Activated CD8-positive, alpha-beta memory T cell treated with anti-CD3 and anti-CD28 coated beads for 48 hours (primary cell): ENCODE results near the gene DEUP1.
A peak's percentile ranks its signal among the peaks of the same experiment; 100 is the strongest.
"Not testable (repeated sequence)": the region's sequence is repeated elsewhere in the genome, so short reads cannot be mapped to it uniquely, and the experiment has no call there.

Source experiments
- DNase-seq, 3 experiments: peaks; one replicate each; pipeline ENCODE4 v3.0.0-alpha.2; 2020; ENCODE audit warnings: low read depth in 2 of 3, low spot score in 2 of 3

DEUP1 gene

GRCh38 chr11:93330446-93330984, at the start of gene DEUP1:
DEUP1 (plus strand) TSS chr11:93330742; CDS start chr11:93332260, 1,518 bp downstream.
- peak in 1 of 3 experiments; percentile 12 for DNase-seq

DNA sequence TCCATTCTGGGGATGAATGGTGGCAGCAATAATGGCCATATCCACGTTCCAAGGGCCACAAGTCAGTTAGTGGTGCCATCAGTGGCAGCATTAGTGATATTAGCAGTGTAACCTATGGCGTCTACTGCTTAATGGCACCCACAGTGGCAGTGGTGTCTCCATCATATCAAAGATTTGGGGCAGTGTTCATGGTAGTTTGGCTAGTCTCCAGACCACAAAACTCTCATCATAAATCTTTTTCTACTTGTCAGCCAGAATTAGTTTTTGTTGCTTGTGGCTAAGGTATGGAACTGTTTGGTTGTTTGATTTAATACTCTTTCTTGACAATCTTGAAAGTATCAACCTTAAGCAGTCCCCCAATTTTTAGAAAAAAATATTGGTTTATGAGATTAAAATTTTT, 45.1 kb upstream of the DEUP1 start:
- DNase-seq: no peak

GRCh38 chr11:93287434-93287833, 43.1 kb upstream of the DEUP1 start:
- no peak for DNase-seq

- DNase-seq: no peak
Measured at GRCh38 chr11:93288079-93288478, 42.5 kb upstream of the DEUP1 start.

GRCh38 chr11:93288767-93289166, 41.8 kb upstream of the DEUP1 start:
- DNase-seq: no peak

GRCh38 chr11:93289782-93290463, 40.6 kb upstream of the DEUP1 start:
- DNase-seq: no peak

GRCh38 chr11:93291110-93291509, 39.4 kb upstream of the DEUP1 start:
- no peak for DNase-seq

GRCh38 chr11:93291898-93292297, 38.6 kb upstream of the DEUP1 start:
- no peak for DNase-seq

GRCh38 chr11:93295921-93296575, 34.5 kb upstream of the DEUP1 start:
- DNase-seq: no peak

DNA sequence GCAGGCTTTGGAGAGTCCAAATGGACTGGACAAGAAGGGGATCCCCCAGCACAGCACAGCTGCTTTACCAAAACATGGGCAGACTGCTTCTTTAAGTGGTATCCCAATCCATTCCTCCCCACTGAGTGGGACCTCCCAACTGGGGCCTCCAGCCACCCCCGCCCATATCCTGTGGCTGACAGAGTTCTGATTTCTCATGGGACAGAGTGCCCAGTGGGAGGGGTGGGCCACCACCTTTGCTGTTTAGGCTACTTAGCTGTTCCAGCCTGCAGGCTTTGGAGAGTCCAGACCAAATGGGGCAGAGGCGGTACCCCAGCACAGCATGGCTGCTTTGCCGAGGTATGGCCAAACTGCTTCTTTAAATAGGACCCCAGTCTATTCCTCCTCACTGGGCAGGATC, 26.9 kb upstream of the DEUP1 start:
- no peak for DNase-seq

DNA sequence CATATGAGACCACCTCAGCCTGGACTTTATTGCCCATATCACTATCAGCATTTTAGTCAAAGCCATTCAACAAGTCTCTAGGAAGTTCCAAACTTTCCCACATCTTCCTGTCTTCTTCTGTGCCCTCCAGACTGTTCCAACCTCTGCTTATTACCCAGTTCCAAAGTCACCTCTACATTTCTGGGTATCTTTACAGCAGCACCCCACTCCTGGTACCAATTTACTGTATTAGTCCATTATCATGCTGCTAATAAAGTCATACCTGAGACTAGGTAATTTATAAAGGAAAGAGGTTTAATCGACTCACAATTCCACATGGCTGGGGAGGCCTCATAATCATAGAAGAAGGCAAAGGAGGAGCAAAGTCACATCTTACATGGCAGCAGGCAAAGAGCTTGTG, 16.1 kb upstream of the DEUP1 start:
- not testable (repeated sequence) for DNase-seq

GRCh38 chr11:93319224-93319839, 11.2 kb upstream of the DEUP1 start:
- DNase-seq: no peak

GRCh38 chr11:93320230-93320629, 10.3 kb upstream of the DEUP1 start:
- DNase-seq: no peak

GRCh38 chr11:93322207-93322606, 8.3 kb upstream of the DEUP1 start:
- no peak for DNase-seq

DNA sequence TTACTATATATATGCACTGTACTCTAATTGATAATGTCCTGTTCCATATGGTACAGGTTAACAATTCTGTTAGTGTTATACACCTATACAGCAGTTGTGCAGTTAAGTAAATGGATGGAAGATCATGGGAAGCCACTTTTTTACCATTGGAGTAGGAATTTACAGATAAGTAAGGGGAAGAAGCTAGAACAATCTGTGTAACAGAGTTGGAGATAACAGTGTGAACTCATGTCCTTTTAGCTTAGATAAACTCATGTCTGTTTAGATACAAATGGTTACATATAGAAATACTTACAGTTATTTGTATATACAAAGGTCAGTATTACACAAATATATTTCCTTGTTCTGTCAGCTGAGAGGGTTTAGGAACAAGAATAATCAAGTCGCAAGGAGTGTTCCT, 6.8 kb upstream of the DEUP1 start:
- no peak for DNase-seq

- no peak for DNase-seq
Measured at GRCh38 chr11:93324500-93324899, 6.0 kb upstream of the DEUP1 start.

GRCh38 chr11:93326681-93327080, 3.9 kb upstream of the DEUP1 start:
- DNase-seq: no peak

- DNase-seq: no peak
Measured at GRCh38 chr11:93329936-93330445, 551 bp upstream of the DEUP1 start.

GRCh38 chr11:93340223-93340622, 9.7 kb downstream of the DEUP1 start:
- DNase-seq: no peak

DNA sequence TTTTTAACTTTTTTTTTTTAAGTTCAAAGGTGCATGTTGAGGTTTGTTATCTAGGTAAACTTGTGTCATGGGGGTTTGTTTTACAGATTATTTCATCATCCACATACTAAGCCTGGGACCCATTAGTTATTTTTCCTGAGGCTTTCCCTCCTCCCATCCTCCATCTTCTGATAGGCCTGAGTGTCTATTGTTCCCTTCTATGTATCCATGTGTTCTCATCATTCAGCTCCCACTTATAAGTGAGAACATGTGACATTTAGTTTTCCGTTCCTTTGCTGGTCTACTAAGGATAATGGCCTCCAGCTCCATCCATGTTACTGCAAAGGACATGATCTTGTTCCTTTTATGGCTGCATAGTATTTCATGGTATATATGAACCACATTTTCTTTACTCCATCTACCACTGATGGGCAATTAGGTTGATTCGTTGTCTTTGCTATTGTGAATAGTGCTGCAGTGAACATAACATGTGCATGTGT, 14.4 kb downstream of the DEUP1 start:
- no peak for DNase-seq

- no peak for DNase-seq
Measured at GRCh38 chr11:93348930-93349329, 18.4 kb downstream of the DEUP1 start.

GRCh38 chr11:93350835-93351234, 20.3 kb downstream of the DEUP1 start:
- no peak for DNase-seq
